ENCODE measurements around the gene FRMD5. TPM values are rescaled to one million over a fixed set of nuclear protein-coding genes. Genes with fewer than 3 reads are reported as not detected.

FRMD5 gene
- polyA plus RNA-seq, 2 of the 4 experiments (the other 2 are of a cell fraction): 2.5 to 3.6 TPM

DNA sequence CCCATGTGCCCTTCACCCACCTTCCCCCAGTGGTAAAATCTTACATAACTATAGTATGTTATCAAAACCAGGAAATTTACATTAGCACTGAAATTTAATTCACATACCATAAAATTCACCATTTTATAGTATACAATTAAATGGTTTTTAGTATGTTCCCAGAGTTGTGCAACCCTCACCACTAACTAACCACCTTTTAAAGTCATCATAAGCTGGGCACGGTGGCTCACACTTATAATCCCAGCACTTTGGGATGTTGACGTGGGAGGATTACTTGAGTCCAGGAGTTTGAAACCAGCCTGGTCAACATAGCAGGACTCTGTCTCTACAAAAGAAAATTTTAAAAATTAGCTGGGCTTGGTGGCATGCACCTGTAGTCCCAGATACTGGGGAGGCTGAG is 13.7 kb downstream of the FRMD5 start:
- no peak for FAIRE-seq
- Histone ChIP-seq H3K4me3 (no peak overlapping the region), H3K4me2 (no peak overlapping the region), H3K27ac (no peak overlapping the region), H3K4me1 (no peaks in the 10 kb centered on the region), H3K9me3 (no peaks in the 10 kb centered on the region)
- ATAC-seq: no peak
- TF ChIP-seq SREBF2 (IDR thresholded peaks at IDR 0.05) (no peak), CEBPB (IDR thresholded peaks at IDR 0.05) (no peak), USF2 (IDR thresholded peaks at IDR 0.05) (no peak), ESRRA (IDR thresholded peaks at IDR 0.05; ENCODE audit: borderline replicate concordance, low read length) (no peak), BHLHE40 (IDR thresholded peaks at IDR 0.05; ENCODE audit: low read depth, low read length) (no peak), SMC3 (IDR thresholded peaks at IDR 0.05) (no peak), RAD21 (conservative IDR thresholded peaks at IDR 0.05 in 1 of 2, IDR thresholded peaks at IDR 0.05 in 1 of 2) (no peak), NFE2L2 (conservative IDR thresholded peaks at IDR 0.05; ENCODE audit: low read length) (no peak), NR3C1 (IDR thresholded peaks at IDR 0.05) (no peak), RARB (CRISPR knock-in tag; IDR thresholded peaks at IDR 0.05) (no peak), HES2 (IDR thresholded peaks at IDR 0.05) (no peak), CBX2 (IDR thresholded peaks at IDR 0.05; ENCODE audit: borderline replicate concordance, low read depth) (no peak), EHF (CRISPR knock-in tag; IDR thresholded peaks at IDR 0.05) (no peak), HOXB5 (CRISPR knock-in tag; IDR thresholded peaks at IDR 0.05) (no peak), MYC (IDR thresholded peaks at IDR 0.05; ENCODE audit: borderline replicate concordance, low read length) (no peak)
- TF ChIP-seq, protein P1, sequence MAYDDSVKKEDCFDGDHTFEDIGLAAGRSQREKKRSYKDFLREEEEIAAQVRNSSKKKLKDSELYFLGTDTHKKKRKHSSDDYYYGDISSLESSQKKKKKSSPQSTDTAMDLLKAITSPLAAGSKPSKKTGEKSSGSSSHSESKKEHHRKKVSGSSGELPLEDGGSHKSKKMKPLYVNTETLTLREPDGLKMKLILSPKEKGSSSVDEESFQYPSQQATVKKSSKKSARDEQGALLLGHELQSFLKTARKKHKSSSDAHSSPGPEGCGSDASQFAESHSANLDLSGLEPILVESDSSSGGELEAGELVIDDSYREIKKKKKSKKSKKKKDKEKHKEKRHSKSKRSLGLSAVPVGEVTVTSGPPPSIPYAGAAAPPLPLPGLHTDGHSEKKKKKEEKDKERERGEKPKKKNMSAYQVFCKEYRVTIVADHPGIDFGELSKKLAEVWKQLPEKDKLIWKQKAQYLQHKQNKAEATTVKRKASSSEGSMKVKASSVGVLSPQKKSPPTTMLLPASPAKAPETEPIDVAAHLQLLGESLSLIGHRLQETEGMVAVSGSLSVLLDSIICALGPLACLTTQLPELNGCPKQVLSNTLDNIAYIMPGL (CRISPR knock-in tag; IDR thresholded peaks at IDR 0.05; ENCODE audit: borderline replicate concordance): no peak
- WGBS (ENCODE audit: missing lambda C conversion rate): 92% methylated on average over 2 of the region's 2 CpGs
- CTCF ChIA-PET: interaction anchor here (1.3 to 1.6 kb wide), 2 partner anchors 11 to 17 kb away, joined by 4 to 5 read pairs; no protein-coding TSS in a partner anchor
- POLR2A ChIA-PET: no interaction called here
- no peak for DNase-seq (ENCODE audit: low read depth in 1 of 2, low spot score in 1 of 2)

- Histone ChIP-seq H3K4me3 (no peak overlapping the region), H3K4me1 (no peaks in the 10 kb centered on the region), H3K27ac (no peak overlapping the region), H3K9me3 (no peaks in the 10 kb centered on the region), H3K4me2 (no peak overlapping the region)
- ChIA-PET POLR2A (no interaction called here), CTCF (no interaction called here)
- DNase-seq (ENCODE audit: low read depth in 1 of 2, low spot score in 1 of 2): no peak
- 15% methylated on average over 1 of the region's 1 CpG for WGBS (ENCODE audit: missing lambda C conversion rate)
- ATAC-seq: no peak
- TF ChIP-seq NPAS2 (CRISPR knock-in tag; IDR thresholded peaks at IDR 0.05; ENCODE audit: borderline replicate concordance) (no peak), RNF2 (IDR thresholded peaks at IDR 0.05; ENCODE audit: borderline replicate concordance, low read depth) (no peak), FOSL2 (IDR thresholded peaks at IDR 0.05) (no peak), FOSL2 (CRISPR knock-in tag; IDR thresholded peaks at IDR 0.05) (no peak), CBX8 (IDR thresholded peaks at IDR 0.05) (no peak), CHD2 (IDR thresholded peaks at IDR 0.05; ENCODE audit: low read length, partially characterized antibody) (no peak), CBX2 (IDR thresholded peaks at IDR 0.05; ENCODE audit: borderline replicate concordance, low read depth) (no peak), RARB (CRISPR knock-in tag; IDR thresholded peaks at IDR 0.05) (no peak), KDM1A (IDR thresholded peaks at IDR 0.05; ENCODE audit: low read depth) (no peak), JUNB (IDR thresholded peaks at IDR 0.05) (no peak), ZFP36 (IDR thresholded peaks at IDR 0.05; ENCODE audit: borderline replicate concordance, partially characterized antibody) (no peak), EP300 (IDR thresholded peaks at IDR 0.05) (no peak), HDAC2 (IDR thresholded peaks at IDR 0.05) (no peak), HOXB5 (CRISPR knock-in tag; IDR thresholded peaks at IDR 0.05) (no peak), EHF (CRISPR knock-in tag; IDR thresholded peaks at IDR 0.05) (no peak), HOXB13 (CRISPR knock-in tag; IDR thresholded peaks at IDR 0.05; ENCODE audit: low read depth) (no peak)
- TF ChIP-seq, protein P1 (CRISPR knock-in tag; IDR thresholded peaks at IDR 0.05; ENCODE audit: borderline replicate concordance): no peak
- FAIRE-seq: no peak
Measured at GRCh38 chr15:44177139-44177538, 17.9 kb downstream of the FRMD5 start.
